GM21423 (cell line): Measurements from ENCODE around the gene DRD5.
A peak's percentile ranks its signal among the peaks of the same experiment; 100 is the strongest.

Experiments used
- ATAC-seq: cut with Tn5 transposase; IDR thresholded peaks from one replicate; pipeline ENCODE4 v1.9.1; 2021; ENCODE audit warnings: mild to moderate bottlenecking, moderate library complexity; ENCODE audit not compliant: unreplicated experiment

Gene DRD5

DNA sequence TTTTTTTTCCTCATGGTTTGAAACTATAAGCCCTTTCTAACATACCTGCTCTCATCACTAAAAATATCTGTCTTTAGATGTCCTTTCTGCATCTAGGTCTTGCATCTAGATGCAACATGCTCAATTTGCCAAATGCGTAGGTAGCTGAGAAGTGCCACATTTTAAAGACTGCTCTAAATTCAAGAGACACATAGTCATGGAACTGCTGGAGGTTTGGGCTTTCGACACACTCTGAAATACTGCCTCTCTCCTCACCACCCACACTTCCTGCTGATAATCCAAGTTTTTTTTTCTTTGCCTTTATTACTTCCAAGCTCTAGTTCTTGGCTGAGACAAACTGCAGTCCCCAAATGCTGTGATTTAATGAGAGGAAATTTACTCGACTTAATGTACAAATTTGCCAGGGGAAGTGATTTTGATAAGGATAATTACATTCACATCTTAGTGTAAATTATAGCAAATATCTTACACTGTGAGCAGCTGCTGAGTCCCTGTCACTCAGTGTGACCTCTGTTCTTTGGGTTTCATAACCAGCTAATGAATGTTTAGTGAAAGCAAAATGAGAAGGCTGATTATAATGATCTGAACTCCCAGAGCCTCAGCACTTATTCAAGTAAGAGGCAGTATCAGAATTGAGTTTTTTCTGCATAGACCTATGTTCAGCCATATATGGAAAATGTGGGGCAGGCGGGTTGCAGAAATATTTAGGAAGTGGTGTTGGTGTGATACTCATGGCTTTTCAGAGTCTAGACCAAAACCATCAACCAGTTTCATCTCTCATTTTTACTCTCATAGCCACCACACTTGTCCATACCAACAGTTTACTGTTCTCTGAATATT lies 31.3 kb downstream of the DRD5 start:
- peak; percentile 88 for ATAC-seq

DNA sequence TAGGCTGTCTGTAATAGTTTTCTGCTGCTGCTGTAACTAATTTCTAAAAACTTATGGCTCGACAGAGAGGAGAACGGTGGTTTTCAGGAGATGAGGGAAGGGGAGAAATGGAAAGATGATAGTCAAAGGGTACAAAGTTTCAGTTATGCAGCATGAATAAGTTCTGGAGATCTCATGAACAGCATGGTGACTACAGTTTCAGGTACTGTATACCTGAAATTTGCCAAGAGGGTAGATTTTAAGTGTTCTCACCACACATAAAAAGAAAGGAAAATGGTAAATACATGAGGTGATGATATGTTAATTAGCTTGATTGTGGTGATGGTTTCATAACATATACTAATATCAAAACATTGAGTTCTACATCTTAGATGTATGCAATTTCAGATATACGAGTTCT lies 34.9 kb downstream of the DRD5 start:
- no peak for ATAC-seq

DNA sequence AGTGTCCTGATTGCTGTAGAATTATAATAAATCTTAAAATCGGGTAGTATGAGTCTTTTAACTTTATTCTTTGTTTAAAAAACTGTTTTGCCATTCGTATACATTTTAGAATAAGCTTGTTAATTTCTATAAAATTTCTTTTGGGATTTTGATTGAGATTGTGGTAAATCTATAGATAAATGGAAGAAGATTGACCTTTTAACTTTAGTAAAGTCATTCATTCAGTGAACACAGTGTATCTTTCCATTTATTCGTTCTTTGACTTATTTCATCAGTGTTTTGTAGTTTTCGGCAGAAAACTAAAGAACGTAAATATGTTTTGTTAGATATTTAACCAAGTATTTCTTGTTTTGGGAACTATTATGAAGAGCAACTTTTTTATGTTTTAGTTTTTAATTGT lies 38.9 kb downstream of the DRD5 start:
- ATAC-seq, result no peak

DNA sequence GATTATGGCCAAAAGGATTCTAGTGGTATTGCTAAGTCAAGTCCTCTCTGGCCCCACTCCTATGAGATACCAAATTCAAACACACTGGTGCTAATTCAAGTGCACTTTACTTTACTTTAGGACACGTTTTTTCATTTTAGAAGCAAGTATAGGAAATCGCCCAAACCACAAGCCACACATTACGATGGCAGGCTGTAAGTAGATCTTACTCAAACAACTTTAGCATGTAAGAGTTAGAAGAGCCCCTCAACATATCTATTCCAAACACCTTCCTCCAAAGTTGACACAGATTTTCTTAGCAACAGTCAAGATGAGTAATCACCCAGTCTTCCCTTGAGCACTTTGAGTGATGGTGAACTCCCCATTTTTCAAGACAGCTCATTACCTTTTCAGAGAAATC lies 43.6 kb downstream of the DRD5 start:
- no peak for ATAC-seq

DNA sequence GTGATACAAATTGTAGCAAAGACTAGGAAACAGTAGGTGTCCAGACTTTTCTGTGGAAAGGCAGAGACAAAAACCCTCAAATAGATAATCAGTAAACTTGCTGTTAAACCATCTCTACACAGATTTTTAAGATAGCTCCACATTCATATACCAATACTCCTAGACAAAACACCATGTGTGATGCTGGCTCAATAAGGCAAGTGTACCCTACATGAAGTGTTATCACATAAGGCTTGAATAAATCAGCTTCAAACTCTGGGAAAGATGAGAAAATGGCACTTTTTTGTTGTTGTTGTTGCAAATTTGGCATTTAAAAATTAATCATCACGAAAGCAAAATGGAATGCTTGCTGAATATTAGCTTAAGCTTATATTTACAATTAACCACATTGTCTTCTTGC lies 45.1 kb downstream of the DRD5 start:
- no peak for ATAC-seq

DNA sequence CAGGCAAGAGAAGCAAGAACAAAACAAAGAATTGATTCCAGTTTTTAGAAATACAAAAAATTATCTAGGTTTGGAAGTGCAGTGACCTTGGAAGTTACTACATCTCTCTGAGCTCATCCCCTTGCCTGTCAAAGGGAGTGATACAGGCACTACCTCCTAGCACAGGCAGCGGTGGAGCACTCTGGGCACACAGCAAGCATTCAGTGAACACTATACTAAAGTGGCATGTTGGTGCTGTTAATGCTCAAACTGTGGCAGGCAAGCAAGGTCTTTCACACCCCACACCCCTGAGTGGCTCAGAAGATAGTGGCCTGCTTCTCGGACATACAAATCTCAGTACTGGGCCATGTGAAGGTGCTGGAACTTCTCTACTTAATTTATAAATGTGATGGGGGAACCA lies 51.2 kb downstream of the DRD5 start:
- ATAC-seq, result no peak

DNA sequence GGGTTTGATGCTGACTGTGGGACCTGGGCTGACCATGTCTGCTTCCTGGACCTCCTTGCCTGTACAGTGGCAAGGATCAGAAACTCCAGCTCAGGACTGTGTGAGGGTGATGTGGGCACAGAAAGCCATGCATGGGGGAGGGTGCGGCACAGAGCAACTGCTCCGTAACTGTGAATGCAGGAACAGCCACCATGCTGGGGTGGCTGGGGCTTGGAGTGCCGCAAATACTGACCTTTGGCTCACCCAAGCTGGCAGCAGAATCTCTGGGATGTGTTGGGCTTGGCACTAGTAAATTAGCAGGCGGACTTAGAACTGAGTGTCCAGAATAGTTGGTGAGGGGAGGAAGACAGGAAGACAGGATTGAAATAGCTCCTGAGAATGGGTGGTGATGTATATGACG lies 52.0 kb downstream of the DRD5 start:
- no peak for ATAC-seq
